Globus pallidus (tissue), 1 donor: Measurements from ENCODE around the gene BEST4.
A peak's percentile ranks its signal among the peaks of the same experiment; 100 is the strongest.
"Not testable (repeated sequence)": the region's sequence is repeated elsewhere in the genome, so short reads cannot be mapped to it uniquely, and the experiment has no call there.

Source experiments
- DNase-seq: peaks from one replicate; pipeline ENCODE4 v3.0.0-alpha.2; 2015; ENCODE audit warnings: low spot score

Gene BEST4

DNA sequence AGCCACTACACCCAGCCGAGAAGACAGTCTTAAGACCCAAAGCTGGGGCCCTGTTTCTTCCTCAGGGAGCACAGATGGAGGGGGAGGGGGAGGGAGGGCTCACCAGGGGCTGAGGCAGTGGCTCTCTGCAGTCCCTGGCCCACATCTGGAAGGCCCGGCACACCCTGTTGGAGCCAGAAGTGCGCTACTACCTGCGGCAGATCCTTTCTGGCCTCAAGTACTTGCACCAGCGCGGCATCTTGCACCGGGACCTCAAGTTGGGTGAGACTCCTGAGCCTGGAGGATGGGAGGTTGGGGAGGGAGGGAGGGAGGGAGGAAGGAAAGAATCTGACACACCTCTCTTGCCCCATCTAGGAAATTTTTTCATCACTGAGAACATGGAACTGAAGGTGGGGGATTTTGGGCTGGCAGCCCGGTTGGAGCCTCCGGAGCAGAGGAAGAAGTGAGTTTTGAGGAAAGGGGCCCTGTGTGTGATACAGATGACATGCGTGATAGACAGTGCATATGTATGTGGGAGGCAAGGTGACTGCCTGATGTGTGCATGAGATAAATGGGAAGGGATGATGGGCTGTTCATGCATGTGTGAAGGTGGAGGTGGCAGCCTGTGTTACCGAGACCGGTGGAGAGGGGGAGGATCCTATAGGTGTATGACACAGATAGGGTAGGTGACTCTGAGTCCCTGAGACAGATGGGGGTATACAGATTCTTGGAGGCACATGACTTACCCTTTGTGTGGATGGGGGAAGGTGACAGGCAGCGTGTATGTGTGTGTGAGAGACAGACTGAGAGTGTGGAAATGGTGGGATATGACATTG is 13.7 kb upstream of the BEST4 start:
- DNase-seq: no peak

DNA sequence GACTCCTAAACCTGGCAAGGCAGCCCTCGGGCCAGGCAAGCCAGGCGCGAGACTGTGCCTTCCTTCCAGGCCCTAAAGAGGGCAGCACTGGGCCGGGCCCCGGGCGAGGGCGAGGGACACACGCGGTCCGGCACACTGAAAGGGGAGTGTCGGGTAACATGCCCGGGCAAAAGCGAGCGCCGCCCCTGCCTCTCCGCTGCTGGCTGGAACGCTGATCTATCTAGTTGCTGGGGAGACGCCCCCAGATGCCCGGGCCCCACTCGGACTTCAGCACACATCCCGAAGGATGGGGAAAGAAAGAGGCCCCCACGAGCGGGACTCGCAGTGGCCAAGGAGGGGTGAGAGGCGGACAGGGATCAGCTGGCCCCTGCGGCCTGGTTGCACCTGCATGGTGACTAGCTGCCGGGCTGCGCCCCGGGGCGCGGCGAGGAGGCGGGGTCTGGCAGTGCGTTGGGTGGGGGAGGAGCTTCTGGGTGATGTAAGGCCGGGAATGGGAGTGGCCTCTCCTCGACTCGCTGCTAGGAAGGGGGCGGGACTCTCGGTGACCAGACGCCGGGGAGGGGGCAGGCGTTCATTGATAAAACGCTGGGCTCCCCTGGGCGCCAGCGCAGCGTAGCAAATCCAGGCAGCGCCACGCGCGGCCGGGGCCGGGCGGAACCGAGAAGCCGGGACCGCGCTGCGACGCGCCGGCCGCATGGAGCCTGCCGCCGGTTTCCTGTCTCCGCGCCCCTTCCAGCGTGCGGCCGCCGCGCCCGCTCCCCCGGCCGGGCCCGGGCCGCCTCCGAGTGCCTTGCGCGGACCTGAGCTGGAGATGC is 12.0 kb upstream of the BEST4 start, which contains the start of gene PLK3:
Gene PLK3, plus strand, starts transcription at position 608 of the 815 bp plus-strand sequence. Its CDS starts 87 bp downstream, at position 695.
- peak; percentile 99 for DNase-seq

DNA sequence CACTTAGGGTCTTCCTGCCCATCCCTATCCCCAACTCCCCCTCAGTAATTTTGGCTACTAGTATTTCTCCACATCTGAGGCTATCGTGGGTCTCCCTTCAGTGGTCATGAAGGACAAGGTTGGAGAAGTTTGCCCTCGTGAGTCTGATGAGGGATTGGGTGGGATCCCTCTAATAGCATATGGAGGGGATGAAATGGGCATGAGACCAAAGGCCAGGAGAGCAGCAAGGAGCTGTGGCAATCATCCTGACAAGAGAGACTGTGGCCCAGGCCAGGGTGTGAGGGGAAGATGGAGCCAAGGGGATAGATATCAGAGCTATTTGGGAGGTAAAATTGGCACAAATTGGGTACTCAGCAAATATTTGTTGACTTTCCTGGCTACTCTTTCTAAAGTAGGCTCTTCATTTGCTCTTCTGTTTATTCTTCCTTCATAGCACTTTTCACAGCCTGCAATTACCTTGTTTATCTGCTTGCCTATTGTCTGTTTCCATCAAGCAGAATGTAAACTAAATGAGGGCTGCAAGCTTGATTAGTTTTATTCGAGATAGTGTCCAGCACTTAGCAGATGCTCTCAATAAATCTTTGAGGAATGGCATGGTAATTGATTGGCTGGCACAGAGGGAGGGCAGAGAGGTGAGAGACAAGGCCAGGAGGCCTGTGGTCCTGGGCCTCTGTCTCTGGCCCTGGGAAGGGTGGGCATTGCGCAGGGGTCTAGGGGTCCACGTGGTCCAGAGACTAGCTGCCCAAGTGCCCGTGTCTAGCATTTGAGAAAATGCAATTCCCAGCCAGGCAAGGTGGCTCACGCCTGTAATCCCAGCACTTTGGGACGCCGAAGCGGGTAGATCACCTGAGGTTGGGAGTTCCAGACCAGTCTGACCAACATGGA is 10.8 kb upstream of the BEST4 start:
- no peak for DNase-seq

DNA sequence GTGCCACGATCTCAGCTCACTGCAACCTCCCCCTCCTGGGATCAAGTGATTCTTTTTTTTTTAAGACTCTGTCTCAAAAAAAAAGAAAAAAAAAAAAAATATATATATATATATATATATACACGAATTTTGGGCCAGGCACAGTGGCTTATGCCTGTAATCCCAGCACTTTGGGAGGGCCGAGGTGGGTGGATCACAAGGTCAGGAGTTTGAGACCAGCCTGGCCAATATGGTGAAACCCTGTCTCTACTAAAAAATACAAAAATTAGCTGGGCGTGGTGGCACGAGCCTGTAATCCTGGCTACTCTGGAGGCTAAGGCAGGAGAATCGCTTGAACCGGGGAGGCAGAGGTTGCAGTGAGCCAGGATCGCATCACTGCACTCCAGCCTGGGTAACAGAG is 9.9 kb upstream of the BEST4 start:
- DNase-seq: not testable (repeated sequence)

DNA sequence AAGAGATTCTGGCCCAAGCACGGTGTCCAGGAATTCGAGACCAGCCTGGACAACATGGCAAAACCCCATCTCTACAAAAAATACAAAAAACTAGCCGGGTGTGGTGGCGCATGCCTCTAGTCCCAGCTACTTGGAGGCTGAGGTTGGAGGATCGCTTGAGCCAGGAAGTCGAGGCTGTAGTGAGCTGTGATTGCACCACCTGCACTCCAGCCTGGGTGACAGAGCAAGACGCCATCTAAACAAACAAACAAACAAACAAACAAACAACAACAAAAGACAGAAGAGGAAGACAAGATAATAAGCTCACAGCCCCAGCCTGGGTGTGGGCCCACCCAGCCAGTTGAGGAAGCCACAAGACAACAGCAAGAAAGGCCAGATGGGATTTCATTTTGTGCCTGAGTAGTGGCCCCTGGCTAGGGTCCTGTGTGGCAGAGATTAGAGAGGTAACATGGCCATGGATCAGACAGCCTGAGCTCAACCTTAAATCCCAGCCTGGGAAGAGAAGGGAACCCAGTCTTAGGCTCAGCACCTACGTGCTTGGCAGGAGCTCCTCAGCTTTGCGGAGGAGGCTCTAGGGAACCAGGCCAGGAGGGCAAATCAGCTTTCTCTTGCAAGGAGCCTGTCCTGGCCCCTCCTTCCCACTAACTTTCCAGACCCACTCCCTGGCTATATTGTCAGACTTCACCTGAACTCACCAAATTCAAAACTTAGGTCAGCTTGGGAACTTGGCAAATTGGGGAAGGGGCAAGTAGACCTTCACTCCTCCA is 4.9 kb upstream of the BEST4 start:
- no peak for DNase-seq

DNA sequence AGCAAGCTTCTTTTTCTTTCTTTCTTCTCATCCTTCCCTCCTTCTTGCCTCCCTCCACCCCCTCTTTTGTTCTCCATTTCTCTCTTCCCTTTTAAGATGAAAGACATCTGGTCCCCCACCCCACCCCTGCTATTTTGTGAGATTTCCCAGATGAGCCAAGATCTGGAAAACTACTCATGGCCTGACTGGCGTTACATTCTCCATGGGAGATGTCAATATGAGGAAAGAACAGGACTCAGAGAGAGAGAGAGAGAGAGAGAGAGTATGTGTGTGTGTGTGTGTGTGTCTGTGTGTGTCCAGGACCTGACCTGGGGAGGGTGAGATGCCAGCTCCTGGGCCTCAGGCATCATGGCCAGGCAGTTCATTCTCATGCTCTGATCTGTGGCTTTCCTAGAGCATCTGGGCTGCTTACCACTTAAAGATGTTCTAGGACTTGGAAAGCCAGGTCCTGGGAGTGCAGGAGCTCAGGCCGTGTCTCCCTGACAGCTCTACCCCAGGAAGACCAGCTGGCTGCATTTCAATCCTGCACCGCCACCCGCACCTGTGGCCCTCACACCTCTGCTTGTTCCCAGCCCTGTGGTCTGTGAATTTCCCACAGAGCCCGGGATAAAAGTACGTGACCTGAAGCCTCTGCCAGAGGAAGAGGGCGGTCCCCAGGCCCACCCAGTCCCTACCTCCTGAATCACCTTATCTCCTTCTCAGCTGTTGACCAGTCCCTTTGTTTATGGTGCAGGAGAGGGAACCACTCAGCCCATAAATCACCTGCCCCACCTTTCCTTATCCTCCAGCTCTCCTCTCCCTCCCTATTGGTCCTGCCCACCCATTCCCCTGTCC is 3.2 kb upstream of the BEST4 start:
- DNase-seq: no peak

DNA sequence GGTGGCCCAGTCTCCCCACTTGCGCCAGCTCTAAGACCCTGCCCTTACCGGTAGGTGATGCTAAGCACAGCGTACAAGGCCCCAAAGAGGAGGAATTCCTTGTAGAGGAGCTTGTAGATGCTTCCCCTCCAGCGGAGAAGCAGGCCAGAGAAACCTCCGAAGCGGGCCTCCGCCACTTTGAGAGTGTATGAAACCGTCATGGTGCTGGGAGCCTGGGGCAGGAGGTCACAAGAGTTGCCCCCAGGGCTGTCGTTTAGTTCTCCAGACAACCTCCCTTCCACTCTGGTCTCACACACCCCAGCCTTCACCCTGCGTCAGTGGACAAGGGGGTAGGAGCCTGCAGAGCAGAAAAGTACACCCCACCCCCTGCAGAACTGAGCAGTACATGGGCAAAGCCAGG is 464 bp downstream of the BEST4 start:
- DNase-seq: no peak

DNA sequence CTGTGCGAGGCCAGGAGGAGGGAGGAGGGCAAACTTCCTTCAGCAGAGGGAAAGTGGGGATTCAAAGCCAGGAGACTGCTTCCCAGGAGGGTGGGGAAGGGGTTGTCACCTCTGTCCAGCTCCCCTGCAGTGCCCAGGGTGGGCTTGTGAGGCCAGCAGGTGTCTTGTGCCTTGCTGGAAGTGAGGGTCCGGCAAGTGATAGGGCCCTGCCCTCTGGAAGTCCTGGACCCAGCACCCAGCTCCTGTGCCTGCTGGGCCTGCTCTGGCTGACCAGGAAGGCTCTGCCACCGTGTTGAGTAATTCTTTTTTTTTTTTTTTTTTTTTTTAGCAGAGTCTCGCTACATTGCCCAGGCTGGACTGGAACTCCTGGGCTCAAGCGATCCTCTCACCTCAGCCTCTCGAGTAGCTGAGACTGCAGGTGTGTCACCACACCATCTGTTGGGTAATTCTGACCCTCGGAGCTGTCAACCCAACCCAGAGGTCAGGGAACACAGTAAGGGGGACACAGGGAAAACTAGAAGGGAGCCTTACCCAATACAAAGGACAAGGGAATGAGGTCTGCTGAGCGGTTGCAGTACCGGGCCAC is 1.0 kb downstream of the BEST4 start:
- DNase-seq: no peak

DNA sequence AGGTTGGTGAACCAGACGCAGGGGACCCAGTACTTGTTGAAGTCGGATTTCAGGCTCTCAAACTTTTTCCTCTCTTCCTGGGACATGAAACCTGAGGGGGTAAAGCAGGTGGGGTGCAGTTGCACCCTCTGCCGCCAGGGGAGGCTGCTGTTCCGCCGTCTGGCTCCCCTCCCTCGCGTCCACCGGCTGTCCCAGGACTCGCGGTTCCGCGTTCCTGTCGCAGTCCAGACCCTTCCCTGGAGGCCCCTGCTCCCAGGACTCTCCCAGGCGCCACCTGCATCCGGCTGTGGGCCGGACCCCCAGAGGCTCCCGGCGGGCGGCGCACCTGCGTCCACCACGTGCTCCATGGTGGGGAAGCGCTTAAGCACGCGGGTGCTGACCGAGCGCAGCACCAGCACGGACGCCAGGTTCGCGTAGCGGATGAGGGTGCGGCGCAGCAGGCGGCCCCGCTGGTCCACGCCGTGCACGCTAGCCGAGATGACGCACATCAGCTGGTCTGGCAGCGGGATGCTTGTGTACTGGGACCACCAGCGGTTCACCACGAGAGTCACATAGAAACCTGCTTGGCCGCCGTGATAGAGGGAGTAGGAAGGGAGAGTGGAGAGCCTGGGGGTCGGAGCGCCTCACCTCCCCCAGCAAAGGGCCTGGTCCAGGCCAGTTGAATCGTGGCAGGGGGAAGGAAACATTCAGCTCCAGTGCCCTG is 1.7 kb downstream of the BEST4 start:
- no peak for DNase-seq

DNA sequence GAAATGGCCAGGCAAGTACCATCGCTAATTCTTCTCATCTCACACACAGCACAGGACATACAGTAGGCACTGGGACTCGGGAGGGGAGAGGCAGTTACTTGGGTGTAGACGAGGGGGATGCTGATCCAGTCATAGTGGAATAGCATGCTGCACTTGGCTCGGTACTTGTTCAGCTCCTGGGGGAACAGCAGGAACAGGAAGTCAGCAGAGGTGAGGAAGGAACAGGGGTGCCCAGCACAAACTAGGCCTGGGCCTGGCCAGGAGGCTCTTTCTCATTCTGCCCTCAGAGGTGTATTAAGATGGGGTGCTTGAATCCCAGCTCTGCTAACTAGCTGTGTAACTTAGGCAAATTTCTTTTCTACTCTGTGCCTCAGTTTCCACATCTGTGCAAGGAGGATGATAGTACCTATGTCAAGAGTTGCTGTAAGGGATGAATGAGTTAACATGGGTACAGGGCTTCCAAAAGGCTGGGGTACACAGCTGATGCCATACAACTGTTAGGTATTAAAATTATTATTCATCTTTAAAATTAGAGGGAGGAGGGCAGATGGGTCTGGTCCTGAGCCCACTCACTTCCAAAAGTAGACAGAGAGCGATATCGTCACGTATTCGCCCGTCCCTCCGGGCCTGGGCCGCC is 2.4 kb downstream of the BEST4 start:
- no peak for DNase-seq

DNA sequence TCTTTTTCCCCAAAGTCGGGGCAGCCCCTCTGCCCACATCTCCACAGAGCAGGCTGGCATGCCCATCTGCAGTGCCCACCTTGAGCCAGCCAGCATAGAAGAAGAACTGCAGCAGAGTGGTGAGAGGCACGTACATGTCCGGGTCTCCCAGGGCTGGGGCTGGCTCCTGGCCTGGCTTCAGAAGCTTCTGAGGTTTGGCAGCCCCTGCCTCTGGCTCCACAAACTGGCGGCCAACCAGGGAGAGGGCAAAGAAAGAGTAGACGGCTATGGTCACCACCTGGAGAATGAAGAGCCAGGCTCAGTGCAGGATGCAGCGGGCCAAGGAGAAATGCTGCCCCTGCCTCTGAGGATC is 3.0 kb downstream of the BEST4 start:
- DNase-seq: no peak

DNA sequence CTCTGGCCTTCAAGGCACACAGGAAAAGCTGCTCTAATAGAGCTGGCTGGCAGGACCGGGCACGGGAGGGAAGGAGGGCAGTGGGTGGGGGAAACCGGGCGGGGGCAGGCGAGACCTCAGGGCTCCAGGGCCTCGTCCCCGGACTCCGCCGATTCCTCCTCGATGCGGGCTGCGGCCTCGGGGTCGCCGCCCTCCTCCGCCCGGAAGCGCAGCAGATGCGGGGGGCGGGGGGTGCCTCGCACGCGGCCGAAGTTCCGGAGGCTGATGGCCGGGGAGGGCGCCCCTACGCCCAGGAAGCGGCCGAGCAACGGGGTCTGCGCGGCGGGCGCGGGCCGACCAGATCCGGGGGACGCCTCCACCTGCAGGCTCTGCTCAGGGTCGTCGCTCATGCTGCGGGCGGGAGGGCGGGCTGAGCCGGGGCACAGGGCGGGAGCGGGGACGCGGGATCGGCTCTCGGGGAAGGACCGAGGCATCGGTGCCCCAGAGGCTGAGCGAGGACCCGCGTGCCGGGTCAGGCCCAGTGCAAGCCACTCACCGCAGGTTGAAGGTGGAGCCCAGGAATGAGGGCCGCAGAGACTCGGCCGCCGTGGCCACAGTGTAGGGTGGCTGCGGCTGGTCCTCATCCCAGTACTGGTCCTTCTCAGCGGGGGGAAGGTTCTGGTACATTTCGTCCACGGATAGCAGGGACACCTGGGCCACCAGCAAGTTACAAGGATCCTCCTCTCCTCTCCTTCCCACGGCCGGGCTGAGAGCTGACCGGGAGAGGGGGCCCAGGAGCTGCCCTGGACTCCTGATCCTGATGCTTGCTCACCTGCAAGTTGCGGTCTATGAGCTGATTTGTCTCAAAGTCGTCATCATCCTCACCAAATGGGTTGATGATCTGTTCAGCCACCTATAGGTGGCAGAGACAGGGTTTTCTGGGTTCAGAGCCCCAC is 3.6 kb downstream of the BEST4 start:
- no peak for DNase-seq

DNA sequence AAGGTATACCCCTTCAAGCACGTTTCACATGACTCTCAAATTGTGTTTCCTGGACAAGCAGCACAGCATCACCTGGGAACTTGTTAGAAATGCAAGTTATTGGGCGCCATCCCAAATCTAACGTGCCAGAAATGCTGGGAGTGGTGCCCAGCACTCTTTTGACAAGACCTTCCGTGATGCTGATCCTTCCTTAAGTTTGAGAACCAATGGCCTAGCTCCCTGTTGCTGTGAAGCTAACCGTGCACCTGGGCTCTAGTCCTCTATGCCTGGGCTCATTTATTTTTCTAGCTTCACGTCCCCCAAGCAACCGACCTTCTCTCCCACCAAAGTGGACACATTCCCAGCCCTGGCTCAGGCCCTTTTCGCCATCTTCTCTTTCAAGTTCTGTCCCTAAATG is 4.3 kb downstream of the BEST4 start:
- DNase-seq: no peak

DNA sequence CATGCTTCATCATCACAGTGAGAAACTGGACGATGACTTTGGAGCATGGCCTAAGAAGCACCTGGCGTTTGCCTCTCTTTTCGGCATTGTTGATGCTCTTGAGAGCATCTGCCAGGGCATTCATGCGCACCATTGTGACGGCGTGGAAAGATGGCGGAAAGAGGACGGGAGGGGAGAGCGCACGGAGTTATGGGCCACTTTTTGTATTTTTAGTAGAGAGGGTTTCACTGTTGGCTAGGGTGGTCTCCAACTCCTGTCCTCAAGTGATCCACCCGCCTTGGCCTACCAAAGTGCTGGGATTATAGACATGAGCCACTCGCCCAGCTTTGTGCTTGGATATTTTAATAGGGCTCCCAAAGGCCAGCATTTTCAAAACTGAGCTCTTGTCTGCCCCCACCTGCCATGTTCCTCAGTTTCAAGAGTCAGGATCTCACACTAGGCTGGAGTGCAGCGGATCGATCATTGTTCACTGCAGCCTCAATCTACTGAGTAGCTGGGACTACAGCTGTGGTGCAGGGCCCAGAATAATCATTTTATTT is 7.3 kb downstream of the BEST4 start:
- no peak for DNase-seq

DNA sequence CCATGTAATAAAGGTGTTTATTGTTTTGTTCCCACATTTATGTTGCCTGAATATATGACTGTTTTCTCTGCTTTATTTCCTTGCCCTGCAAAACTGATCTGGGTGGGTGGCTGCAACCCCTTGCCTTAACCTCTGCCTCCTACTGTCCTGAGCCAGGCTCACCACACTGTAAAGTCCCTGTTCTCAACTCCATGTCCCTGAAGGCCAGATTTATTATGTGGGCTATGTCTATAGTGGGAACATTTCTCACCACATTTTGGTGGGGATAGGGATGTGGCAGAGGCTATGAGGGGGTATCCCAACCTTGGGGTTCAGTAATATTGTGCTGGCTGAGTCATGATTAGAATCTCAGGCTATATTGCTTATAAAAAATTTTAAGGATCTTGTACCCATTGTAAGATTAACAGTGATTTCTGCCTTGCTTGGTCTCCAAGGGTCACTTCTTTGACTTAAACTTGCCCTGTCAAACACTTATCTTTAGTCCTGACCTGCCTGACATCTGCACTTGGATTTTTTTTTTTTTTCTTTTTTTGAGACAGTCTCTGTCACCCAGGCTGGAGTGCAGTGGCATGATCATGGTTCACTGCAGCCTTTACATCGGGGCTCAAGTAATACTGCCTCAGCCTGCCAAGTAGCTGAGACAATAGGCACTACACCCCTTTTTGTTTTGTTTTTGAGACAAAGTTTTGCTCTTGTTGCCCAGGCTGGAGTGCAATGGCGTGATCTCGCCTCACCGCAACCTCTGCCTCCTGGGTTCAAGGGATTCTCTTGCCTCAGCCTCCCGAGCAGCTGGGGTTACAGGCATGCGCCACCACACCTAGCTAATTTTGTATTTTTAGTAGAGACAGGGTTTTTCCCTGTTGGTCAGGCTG is 9.0 kb downstream of the BEST4 start:
- no peak for DNase-seq

DNA sequence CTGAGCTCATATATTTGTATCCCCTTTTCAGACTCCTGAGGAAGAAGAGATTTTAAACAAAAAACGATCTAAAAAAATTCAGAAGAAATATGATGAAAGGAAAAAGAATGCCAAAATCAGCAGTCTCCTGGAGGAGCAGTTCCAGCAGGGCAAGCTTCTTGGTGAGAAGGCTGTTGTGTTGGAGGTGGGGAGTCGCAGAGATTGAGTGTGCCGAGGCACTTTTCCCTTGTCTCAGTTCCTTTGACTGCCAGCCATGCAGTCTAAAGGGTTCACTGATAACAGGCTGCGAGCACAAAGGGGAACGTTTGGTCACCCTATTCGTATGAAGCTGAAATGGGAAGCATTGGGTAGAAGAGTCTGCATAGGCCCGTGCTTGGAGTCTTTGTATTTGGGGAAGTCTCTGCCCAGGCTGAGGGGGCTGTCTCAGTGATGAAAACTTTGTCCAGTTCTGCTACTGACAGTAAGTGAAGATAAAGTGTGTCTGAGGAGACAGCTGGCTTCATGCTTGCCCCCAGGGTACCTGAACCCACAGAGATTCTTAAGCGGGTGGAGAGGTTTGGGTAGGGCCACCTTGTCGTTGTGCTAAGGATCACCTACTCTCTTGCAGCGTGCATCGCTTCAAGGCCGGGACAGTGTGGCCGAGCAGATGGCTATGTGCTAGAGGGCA is 9.9 kb downstream of the BEST4 start:
- no peak for DNase-seq
